ENCODE measurements around the gene PNKD.
A peak's percentile ranks its signal among the peaks of the same experiment; 100 is the strongest.

PNKD gene

GRCh38 chr2:218344090-218344754 lies 73.9 kb downstream of the PNKD start:
- TF ChIP-seq CTCF (conservative IDR thresholded peaks at IDR 0.05; ENCODE audit: low read depth) = no peak
- DNase-seq (ENCODE audit: low spot score) = no peak
- peak overlapping the region; percentile 29 for H3K27ac ChIP-seq
- ChIA-PET CTCF (no interaction called here), POLR2A (ENCODE audit: low non-redundant PET) (no interaction called here)

DNA sequence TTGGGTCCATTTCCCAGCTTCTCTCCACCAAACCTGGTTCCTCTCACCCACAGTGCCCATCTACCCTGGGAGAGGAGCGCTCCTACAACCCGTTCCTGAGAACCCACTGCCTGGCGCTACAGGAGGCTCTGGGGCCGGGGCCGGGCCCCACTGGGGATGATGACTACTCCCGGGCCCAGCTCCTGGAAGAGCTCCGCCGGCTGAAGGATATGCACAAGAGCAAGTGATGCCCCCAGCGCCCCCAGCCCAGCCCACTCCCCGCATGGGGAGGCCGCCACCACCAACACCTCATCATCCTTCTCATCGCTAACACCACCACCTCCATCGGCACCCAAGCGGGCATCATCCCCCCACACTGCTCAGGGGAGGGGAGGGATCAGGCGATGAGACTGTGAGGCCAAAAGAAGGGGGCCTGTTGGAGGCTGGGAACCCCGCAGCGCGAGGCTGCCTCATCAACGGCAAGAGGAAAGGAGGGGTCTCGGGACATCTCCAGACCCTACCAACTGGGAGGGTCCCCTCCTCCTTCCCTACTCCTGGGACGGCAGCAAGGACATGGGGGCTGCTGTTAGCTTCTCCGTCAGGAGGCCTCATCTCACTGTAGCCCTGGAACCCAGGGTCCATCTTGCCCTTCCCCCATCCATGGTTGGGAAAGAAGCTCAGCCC lies 74.6 kb downstream of the PNKD start:
- no peak for TF ChIP-seq CTCF (conservative IDR thresholded peaks at IDR 0.05; ENCODE audit: low read depth)
- CTCF ChIA-PET = no interaction called here
- no peak overlapping the region for H3K27ac ChIP-seq
- POLR2A ChIA-PET (ENCODE audit: low non-redundant PET) = no interaction called here
- no peak for DNase-seq (ENCODE audit: low spot score)

DNA sequence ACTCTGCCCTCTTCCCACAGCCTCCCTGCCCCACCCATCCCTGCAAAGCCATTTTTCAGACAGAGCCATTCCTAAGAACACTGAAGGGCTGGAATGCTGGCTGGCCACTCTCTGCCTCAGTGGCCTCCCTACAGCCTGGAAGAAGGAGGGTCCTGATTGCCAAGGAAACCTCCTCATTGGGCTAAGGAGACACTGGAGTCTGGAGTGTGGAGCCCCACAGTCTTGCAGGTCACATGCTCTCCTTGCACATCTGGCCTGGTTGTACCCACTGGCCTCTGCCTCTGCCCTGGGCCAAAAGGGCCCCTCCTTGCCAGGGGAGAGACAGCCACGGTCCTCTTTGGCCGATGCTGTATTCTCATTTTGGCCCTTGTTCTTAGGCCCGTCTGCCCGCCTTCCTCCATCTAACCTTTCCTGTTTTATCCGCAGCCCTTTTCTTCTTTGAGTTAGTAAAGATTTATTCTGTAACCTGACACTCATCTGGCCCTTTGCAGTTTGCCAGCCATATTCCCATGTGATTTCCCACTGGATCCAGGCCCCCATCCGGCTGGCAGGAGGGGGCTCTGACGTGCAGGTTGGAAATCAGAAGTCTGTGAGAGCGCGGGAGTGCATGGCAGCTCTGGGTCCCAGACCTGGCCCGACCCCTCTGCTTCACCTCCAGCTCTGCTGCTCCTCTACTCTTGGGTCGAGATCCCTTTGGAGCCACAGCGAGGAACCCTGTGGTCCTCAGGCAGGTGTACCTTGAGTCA lies 75.3 kb downstream of the PNKD start:
- ChIA-PET CTCF (no interaction called here), POLR2A (ENCODE audit: low non-redundant PET) (no interaction called here)
- H3K27ac ChIP-seq = no peak overlapping the region
- TF ChIP-seq CTCF (conservative IDR thresholded peaks at IDR 0.05; ENCODE audit: low read depth) = no peak
- no peak for DNase-seq (ENCODE audit: low spot score)

DNA sequence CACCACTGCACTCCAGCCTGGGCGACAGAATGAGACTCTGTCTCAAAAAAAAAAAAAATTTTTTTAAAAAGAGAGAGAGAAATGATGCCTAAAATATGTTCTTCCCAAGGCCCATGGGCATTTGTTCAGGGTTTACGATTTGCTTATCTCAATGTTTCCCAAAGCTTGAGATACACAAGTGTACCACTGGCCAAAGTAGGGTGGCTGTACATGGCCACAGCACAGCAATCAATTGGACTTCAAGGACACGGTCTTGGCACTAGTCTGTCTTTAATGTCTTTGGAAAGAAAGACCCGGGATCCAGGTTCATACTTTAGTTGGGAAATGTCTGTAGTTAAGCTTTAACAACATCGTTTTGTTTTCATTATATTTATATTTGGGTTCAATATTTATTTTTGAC lies 76.9 kb downstream of the PNKD start:
- POLR2A ChIA-PET (ENCODE audit: low non-redundant PET) = interaction anchor here (0.6 kb wide), 2 partner anchors 9 to 61 kb away, joined by 3 to 4 read pairs; no protein-coding TSS in a partner anchor
- CTCF ChIA-PET = interaction anchor here (0.7 kb wide), 1 partner anchor 53 kb away, joined by 4 read pairs; no protein-coding TSS in a partner anchor
- DNase-seq (ENCODE audit: low spot score) = no peak
- no peak overlapping the region for H3K27ac ChIP-seq
- TF ChIP-seq CTCF (conservative IDR thresholded peaks at IDR 0.05; ENCODE audit: low read depth) = no peak

GRCh38 chr2:218354045-218354444 lies 83.7 kb downstream of the PNKD start:
- TF ChIP-seq CTCF (conservative IDR thresholded peaks at IDR 0.05; ENCODE audit: low read depth) = no peak
- ChIA-PET POLR2A (ENCODE audit: low non-redundant PET) (no interaction called here), CTCF (interaction anchor here (5.0 kb wide), 1 partner anchor 52 kb away, joined by 31 read pairs; no protein-coding TSS in a partner anchor)
- no peak overlapping the region for H3K27ac ChIP-seq
- no peak for DNase-seq (ENCODE audit: low spot score)

- DNase-seq (ENCODE audit: low spot score) = no peak
- no peak for TF ChIP-seq CTCF (conservative IDR thresholded peaks at IDR 0.05; ENCODE audit: low read depth)
- CTCF ChIA-PET = interaction anchor here (2.4 to 5.0 kb wide), 2 partner anchors 53 to 57 kb away, joined by 6 to 31 read pairs; no protein-coding TSS in a partner anchor
- POLR2A ChIA-PET (ENCODE audit: low non-redundant PET) = no interaction called here
- H3K27ac ChIP-seq = no peak overlapping the region
Measured at GRCh38 chr2:218354850-218355443, 84.6 kb downstream of the PNKD start.

Measured in RWPE1 (cell line).